NCI-H146 treated with DMSO at 0.1 percent for 48 hours (cell line): ENCODE results near the gene ATG5.

Experiments
- DNase-seq: peaks from one replicate; lab custom pipeline; 2025; ENCODE audit not compliant: unreplicated experiment; lab: John Stamatoyannopoulos, UW

Gene ATG5

GRCh38 chr6:106226676-106227075 is 98.9 kb downstream of the ATG5 start:
- no peak for DNase-seq

GRCh38 chr6:106225581-106225980 is 100.0 kb downstream of the ATG5 start:
- no peak for DNase-seq

GRCh38 chr6:106223300-106223930 is 102.1 kb downstream of the ATG5 start:
- DNase-seq: peak; percentile 11

- no peak for DNase-seq
Observed at GRCh38 chr6:106220485-106220884, 105.1 kb downstream of the ATG5 start.

- no peak for DNase-seq
Observed at GRCh38 chr6:106216527-106216926, 109.0 kb downstream of the ATG5 start.

GRCh38 chr6:106215608-106216007 is 110.0 kb downstream of the ATG5 start:
- DNase-seq: no peak

- DNase-seq: no peak
Observed at GRCh38 chr6:106214531-106214930, 111.0 kb downstream of the ATG5 start.

- no peak for DNase-seq
Observed at GRCh38 chr6:106213660-106214289, 111.8 kb downstream of the ATG5 start.

- DNase-seq: no peak
Observed at GRCh38 chr6:106212576-106212975, 113.0 kb downstream of the ATG5 start.

- DNase-seq: no peak
Observed at GRCh38 chr6:106206905-106207304, 118.7 kb downstream of the ATG5 start.

- DNase-seq: no peak
Observed at GRCh38 chr6:106204961-106205360, 120.6 kb downstream of the ATG5 start.

- DNase-seq: no peak
Observed at GRCh38 chr6:106199998-106200397, 125.6 kb downstream of the ATG5 start.

- no peak for DNase-seq
Observed at GRCh38 chr6:106199331-106199730, 126.2 kb downstream of the ATG5 start.

GRCh38 chr6:106197441-106197840 is 128.1 kb downstream of the ATG5 start:
- no peak for DNase-seq

GRCh38 chr6:106194949-106195921 is 130.3 kb downstream of the ATG5 start:
- no peak for DNase-seq

- no peak for DNase-seq
Observed at GRCh38 chr6:106192824-106193223, 132.7 kb downstream of the ATG5 start.

GRCh38 chr6:106188104-106188794 is 137.3 kb downstream of the ATG5 start:
- DNase-seq: no peak

- DNase-seq: no peak
Observed at GRCh38 chr6:106187424-106187982, 138.1 kb downstream of the ATG5 start.

GRCh38 chr6:106186714-106187113 is 138.8 kb downstream of the ATG5 start:
- no peak for DNase-seq

- DNase-seq: no peak
Observed at GRCh38 chr6:106186172-106186571, 139.4 kb downstream of the ATG5 start.

GRCh38 chr6:106185615-106186014 is 139.9 kb downstream of the ATG5 start:
- DNase-seq: no peak
